Brain microvascular endothelial cell (primary cell): Measurements from ENCODE around the gene TMEM126B.
"Not testable (repeated sequence)": the region's sequence is repeated elsewhere in the genome, so short reads cannot be mapped to it uniquely, and the experiment has no call there.

Experiments used
- DNase-seq: peaks from one replicate; pipeline ENCODE4 v3.0.0-alpha.2; 2020
- H3K27ac ChIP-seq: fragments of 250-450 bp; sonication (Bioruptor Pico); 2 replicates; pipeline ENCODE4 v1.5.1; 2020; ENCODE audit warnings: mild to moderate bottlenecking, moderate library complexity
- H3K27me3 ChIP-seq: fragments of 250-450 bp; sonication (Bioruptor Pico); replicated peaks from 2 replicates; pipeline ENCODE4 v1.5.1; 2020; ENCODE audit warnings: mild to moderate bottlenecking
- H3K36me3 ChIP-seq: fragments of 250-450 bp; sonication (Bioruptor Pico); replicated peaks from 2 replicates; pipeline ENCODE4 v1.5.1; 2020; ENCODE audit warnings: mild to moderate bottlenecking
- H3K4me3 ChIP-seq: 2 replicates; pipeline ENCODE4 v1.5.1; 2011; ENCODE audit warnings: low read depth, mild to moderate bottlenecking, control low read depth, low read length, moderate library complexity
- CTCF ChIP-seq: IDR thresholded peaks from 2 replicates; pipeline ENCODE4 v1.5.1; 2011; ENCODE audit warnings: low read depth, mild to moderate bottlenecking, moderate library complexity, low read length, control low read depth, inconsistent platforms; ENCODE audit errors: missing control alignments
- in situ Hi-C: cut with HindIII; loops from 2 replicates; pipeline ENCODE4 v1.10.0; 2017; ENCODE audit warnings: low sequenced_read_pairs, low pct_ligation_motif_present

TMEM126B gene

GRCh38 chr11:85643191-85643614 is 14.8 kb downstream of the TMEM126B start:
- Histone ChIP-seq H3K27ac (no peak overlapping the region), H3K36me3 (no peaks in the 10 kb centered on the region), H3K4me3 (no peak overlapping the region), H3K27me3 (no peaks in the 10 kb centered on the region)
- TF ChIP-seq CTCF: no peak
- in situ Hi-C loops: no loop called here
- DNase-seq: no peak

- Histone ChIP-seq H3K4me3 (peak overlapping the region; percentile 91), H3K27ac (no peak overlapping the region), H3K27me3 (no peaks in the 10 kb centered on the region), H3K36me3 (no peaks in the 10 kb centered on the region)
- no peak for DNase-seq
- TF ChIP-seq CTCF: no peak
- in situ Hi-C loops: no loop called here
Measured at GRCh38 chr11:85647078-85647477, 18.7 kb downstream of the TMEM126B start.

- Histone ChIP-seq H3K27me3 (no peaks in the 10 kb centered on the region), H3K4me3 (peak within 1 kb of the TSS; percentile 91), H3K27ac (peak within 1 kb of the TSS; percentile 77), H3K36me3 (no peaks in the 10 kb centered on the region)
- DNase-seq: peak; percentile 79
- TF ChIP-seq CTCF: no peak
- in situ Hi-C loops: no loop called here
Measured at GRCh38 chr11:85647604-85648299, 19.4 kb downstream of the TMEM126B start, which contains the start of gene TMEM126A. TSS of gene TMEM126A (plus strand) at chr11:85647967. CDS start at chr11:85650256, 2,289 bp downstream.

GRCh38 chr11:85651118-85651517 is 22.7 kb downstream of the TMEM126B start:
- no peak for DNase-seq
- H3K4me3 ChIP-seq: no peak overlapping the region
- in situ Hi-C loops: no loop called here
- no peaks in the 10 kb centered on the region for H3K27me3 ChIP-seq
- peaks cover 2% of the 10 kb centered on the region for H3K36me3 ChIP-seq
- H3K27ac ChIP-seq: no peak overlapping the region
- no peak for TF ChIP-seq CTCF

GRCh38 chr11:85652786-85653447 is 24.5 kb downstream of the TMEM126B start:
- no peak for TF ChIP-seq CTCF
- no peak overlapping the region for H3K4me3 ChIP-seq
- no peak for DNase-seq
- H3K36me3 ChIP-seq: peaks cover 11% of the 10 kb centered on the region
- in situ Hi-C loops: no loop called here
- no peaks in the 10 kb centered on the region for H3K27me3 ChIP-seq
- no peak overlapping the region for H3K27ac ChIP-seq

- H3K27ac ChIP-seq, DNase-seq, H3K27me3 ChIP-seq, H3K4me3 ChIP-seq, in situ Hi-C loops: not testable (repeated sequence)
- H3K36me3 ChIP-seq: peaks cover 15% of the 10 kb centered on the region
Measured at GRCh38 chr11:85654343-85654742, 25.9 kb downstream of the TMEM126B start.
